22Rv1 (cell line): ENCODE data around the gene MEG3.

Source experiments
- ZFX ChIP-seq: fragments of 450-650 bp; IDR thresholded peaks from 2 replicates; pipeline ENCODE4 v1.6.1; 2017; ENCODE audit warnings: antibody characterized with exemption, borderline replicate concordance
- TF ChIP-seq, protein P1 (sequence below): fragments of 450-650 bp; IDR thresholded peaks from 2 replicates; pipeline ENCODE4 v1.5.1; 2017; ENCODE audit warnings: mild to moderate bottlenecking

DNA sequence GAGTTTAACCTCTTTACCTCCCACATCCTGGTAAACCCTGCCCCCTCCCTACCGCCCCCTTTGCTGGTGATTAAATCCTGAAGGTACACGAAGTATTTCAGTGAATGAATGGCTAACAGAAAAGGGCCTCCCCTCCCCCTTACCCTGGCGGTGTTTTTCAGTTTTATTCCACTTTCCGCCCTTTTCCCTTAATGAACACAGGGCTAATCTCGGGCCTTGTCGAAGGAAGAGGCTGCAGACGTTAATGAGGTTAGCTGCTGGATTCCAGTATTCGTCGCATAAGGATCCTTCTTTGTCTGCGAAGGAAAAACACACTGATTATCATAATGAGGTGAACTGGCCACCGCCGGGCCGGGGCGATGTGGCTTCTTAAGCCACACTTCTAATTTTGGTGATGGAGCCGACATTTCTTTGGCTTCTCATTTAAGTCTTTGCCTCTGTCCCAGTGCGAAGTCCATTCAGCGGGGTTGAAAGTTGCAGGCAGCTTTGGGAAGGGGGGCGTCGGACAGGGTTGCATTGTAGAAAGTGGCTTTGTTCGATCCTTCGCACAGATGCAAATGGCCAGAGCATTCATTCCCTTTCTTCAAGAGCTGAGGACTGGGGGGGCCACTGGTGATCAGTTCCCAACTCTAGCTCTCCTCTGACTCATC, 6.5 kb downstream of the MEG3 start:
- TF ChIP-seq, protein P1, sequence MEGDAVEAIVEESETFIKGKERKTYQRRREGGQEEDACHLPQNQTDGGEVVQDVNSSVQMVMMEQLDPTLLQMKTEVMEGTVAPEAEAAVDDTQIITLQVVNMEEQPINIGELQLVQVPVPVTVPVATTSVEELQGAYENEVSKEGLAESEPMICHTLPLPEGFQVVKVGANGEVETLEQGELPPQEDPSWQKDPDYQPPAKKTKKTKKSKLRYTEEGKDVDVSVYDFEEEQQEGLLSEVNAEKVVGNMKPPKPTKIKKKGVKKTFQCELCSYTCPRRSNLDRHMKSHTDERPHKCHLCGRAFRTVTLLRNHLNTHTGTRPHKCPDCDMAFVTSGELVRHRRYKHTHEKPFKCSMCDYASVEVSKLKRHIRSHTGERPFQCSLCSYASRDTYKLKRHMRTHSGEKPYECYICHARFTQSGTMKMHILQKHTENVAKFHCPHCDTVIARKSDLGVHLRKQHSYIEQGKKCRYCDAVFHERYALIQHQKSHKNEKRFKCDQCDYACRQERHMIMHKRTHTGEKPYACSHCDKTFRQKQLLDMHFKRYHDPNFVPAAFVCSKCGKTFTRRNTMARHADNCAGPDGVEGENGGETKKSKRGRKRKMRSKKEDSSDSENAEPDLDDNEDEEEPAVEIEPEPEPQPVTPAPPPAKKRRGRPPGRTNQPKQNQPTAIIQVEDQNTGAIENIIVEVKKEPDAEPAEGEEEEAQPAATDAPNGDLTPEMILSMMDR, result no peak
- no peak for TF ChIP-seq ZFX
